ENCODE measurements around the gene TXNDC8.

- TF ChIP-seq ZNF274 (IDR thresholded peaks at IDR 0.05; ENCODE audit: low read depth, low read length), result no peak
- no peak for TF ChIP-seq SUZ12 (IDR thresholded peaks at IDR 0.05; ENCODE audit: extremely low read depth, insufficient read depth, insufficient read length)
These were observed 39.5 kb downstream of the TXNDC8 start for GRCh38 chr9:110298043-110298605.
